ENCODE data around the gene LYPD4.
A peak's percentile ranks its signal among the peaks of the same experiment; 100 is the strongest.

Gene LYPD4

DNA sequence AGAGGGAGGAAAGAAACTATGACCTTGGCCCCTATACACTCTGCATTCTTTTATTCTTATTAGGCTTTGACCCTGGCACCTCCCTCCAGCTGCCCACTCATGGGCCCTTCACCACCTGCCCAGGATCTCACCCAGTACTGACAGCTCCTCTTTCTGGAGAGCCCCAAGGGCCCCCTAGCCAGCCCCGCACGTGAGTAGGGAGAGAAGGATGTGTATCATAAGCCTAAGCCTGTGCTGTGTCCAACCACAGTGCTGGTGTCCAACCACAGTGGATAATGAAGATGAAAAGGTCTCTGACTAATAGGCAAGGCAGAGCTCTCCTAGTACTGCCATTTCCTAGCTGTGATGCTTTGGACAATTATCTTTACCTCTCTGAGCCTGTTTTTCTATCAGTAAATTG is 4.6 kb upstream of the LYPD4 start:
- DNase-seq, result no peak

DNA sequence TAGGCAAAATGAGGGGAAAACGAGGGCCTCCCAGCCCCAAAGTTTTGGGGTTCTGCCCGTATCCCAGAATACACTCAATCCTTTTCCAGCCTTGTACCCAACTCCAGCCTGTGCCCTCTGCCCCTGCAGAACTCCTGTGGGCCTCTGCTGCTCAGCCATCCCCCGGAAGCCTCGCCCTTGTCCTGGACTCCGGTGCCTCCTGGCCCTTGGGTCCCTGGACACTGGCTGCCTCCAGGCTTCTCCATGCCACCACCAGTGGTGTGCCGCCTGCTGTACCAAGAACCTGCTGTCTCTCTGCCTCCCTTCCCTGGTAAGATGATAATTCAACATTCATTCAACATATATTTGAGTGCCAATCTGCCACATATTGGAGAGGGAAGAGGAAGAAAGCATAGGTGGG is 4.2 kb upstream of the LYPD4 start:
- no peak for DNase-seq

DNA sequence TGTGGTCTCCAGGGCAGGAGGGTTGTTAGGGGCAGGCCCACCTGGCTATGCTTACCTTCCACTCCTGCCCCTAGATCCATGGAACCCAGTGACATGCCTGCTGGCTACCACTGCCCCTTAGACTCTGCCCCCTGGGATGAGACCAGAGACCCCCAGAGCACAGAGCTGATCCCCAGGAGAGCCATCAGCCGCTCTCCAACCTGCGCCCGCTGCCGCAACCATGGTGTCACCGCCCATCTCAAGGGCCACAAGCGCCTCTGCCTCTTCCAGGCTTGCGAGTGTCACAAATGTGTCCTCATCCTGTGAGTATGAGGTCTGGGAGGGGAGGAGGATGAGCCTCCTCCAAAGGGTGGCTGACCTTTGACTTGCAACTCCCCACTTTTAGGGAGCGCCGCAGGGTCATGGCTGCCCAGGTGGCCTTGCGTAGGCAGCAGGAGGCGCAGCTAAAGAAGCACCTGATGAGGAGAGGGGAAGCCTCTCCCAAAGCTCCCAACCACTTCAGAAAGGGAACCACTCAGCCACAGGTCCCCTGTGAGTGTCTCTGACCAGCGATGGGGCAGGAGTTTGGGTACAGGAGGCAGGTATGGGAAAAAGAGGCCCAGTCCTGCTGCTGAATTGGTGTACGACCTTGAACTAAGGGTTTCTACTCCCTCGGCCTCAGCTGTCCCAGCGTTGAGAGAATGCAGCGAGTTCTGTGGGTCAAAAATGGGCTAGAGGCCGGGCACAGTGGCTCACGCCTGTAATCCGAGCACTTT is 3.0 kb upstream of the LYPD4 start:
- DNase-seq, result no peak

DNA sequence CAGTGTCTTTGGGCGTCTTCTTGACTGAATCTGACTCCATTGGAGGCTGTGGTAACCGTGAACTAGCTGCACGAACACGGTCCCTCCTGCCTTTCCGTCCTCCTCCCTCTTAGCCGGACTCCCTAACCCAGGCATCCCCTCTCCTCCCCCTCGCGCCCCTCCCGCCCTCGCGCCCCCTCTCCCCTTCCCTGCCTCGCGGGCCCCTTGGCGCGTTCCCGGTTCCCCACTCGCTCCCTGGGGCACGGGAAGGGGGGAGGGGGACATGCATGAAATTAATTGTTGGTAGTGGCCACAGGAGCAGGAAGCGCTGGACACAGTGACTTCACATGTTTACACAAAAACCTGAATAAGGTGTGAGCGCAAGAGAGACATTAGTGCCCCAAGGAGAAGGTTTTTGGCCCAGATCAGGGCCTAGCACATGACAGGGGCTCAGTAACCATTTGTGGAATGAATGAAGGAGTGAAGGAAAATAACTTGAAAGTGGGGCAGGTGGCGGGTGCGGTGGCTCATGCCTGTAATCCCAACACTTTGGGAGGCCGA is 638 bp upstream of the LYPD4 start:
- no peak for DNase-seq

DNA sequence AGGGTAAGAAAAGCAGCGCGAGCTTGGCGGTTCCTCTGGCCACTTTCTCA is 343 bp upstream of the LYPD4 start, which contains the start of gene DMRTC2:
Gene DMRTC2, plus strand, starts transcription at position 42 of the 50 bp plus-strand sequence. CDS start 2,387 bp downstream, outside the sequence.
- DNase-seq, result no peak

DNA sequence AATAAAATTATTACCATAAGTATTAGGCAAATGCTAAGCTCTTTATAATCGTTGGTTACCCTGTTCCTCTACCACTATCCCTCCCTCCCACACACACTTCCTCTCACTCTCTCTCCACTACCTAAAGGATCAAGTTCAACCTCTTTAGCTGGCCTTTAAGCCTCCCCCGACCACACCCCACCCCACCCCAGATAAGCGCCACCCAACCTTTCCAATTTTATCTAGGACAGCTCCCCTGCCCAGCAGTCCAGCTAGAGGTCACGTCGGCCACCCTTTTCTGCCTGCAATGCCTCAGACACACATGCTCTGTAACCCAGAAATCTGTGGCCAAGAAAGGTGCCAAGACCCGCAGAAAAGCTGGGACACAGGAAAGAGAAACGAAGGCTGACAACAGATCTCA is 1.1 kb downstream of the LYPD4 start:
- DNase-seq, result no peak

DNA sequence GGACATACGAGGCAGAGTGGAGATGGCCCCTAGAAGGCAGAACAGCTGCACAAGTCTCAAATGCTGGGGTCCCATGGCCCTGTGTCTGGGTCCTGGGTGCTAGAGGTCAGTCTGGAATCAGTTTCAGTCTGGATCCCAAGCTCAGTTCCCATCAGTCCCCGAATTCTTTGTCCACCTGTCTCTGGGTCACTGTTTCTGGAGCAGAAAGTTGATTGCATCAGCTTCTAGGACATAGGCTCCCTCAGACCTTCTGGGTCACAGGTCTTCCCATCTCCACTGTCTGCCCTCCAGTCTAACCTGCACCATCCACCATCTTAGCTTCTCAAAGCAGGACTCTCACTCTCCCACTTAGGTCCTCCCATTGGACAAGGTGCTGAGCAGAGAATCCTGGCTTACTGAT is 5.3 kb downstream of the LYPD4 start:
- DNase-seq, result no peak

DNA sequence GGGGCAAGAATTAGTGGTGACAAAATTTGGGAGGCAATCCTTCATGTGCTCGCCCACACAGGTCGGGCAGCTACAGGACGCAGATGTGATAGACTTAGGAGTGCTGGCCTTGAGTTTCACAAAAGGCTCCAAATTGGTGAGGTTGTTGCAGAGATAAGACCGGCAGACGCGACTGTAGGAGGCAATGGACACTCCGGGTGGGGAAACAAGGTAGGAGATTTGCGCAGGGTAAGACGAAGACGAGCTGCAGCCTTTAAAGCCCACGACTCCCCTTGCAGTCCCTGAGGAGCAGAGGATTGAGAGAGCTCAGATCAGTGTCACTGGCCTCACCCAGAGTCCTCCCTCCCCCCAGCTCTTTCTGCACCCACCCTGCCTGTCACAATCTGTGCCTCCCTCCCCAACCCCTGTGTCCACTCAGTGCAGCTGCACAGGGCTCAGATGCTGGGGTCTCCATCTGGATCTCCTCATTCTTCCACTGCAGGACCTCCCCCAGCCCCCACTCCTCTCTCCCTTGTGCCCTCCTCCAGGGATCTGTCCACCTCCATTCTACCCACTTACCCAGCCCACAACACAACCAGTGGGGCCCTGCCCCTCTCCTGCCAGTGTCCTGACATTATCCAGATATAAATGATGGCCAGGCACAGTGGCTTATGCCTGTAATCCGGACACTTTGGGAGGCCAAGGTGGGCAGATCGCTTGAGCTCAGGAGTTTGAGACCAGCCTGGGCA is 6.3 kb downstream of the LYPD4 start:
- no peak for DNase-seq

DNA sequence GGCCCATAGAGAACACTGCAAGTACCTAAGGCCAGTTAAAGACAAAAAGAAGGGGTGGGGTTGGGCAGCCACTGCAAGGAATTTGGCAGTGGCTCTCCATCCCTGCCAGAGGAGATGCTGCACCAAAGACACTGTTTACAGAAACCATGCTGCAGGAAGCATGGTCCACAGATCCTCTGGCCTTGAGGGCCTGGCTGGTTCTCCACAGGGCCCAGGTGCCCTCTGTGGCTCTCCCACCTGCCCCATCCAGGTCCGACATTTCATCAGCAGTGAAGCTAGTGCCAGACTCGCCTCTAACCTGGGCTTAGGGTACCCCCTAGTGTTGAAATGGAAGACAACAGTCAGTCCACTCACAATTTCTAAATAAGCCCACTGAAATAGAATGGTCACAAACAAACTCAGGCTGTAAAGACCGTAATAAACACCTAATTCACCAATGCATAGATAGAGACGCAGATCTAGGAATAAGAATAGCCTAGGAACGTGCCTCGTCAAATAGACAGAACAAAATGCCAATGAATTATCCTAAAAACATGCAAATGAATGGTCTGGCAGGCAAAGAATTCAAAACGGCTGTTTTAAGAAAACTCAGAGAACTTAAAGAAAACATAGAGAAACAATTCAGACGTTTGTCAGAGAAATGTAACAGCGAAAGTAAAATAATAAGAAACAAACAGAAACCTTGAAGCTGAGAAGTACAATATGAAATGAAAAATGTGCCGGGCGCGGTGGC is 23.3 kb downstream of the LYPD4 start:
- peak; percentile 79 for DNase-seq

DNA sequence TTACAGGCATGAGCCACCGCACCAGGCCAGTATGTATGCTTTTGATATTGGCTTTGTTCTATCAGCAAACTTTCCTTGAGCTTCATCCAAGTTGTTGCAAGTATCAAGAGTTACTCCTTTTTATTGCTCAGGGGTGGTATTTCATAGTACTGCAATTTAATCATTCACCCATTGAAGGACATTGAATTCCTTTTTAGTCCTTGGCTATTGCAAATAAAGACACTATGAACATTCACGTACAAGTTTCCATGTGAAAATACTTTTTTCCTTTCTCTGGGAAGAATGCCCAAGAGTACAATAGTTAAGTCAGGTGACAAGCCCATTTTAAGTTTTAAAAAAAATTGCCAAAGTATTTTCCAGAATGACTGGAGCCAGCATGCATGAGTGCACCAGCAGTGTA is 27.7 kb downstream of the LYPD4 start:
- no peak for DNase-seq

DNA sequence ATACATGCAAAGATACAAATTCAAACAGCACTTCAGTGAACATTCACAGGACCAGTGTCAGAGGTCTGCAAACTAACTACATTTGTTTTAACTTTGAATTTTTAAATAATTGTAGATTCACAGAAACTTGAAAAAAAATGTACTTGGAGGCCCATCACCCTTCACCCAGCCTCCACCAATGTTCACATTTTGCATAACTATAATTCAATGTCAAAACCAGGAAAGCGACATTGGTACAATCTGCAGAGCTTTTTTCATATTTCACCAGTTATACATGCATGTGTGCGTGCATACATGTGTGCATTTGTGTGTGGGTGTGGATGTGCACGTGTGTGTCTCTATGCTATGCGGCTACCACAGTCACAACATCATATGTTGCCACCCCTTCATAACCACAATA is 29.2 kb downstream of the LYPD4 start:
- no peak for DNase-seq

DNA sequence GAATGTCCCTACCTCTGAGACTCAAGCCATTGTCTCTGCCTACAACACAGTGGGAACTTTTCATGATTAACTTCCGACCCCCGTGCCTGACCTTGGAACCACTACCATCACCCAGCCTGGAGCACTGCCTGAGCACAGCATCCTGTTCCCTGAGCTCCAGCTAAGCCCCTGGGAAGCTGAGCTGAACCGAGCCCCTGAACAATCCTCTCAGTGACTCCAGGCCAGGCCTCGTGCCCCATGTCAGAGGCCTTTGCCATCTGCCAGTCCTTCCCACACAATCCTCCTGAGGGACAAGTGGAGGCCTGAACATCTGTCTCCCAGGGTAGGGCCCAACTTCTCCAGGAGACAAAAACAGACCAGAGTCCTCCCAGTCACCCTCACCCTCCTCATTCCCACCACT is 30.6 kb downstream of the LYPD4 start:
- DNase-seq, result peak; percentile 34

DNA sequence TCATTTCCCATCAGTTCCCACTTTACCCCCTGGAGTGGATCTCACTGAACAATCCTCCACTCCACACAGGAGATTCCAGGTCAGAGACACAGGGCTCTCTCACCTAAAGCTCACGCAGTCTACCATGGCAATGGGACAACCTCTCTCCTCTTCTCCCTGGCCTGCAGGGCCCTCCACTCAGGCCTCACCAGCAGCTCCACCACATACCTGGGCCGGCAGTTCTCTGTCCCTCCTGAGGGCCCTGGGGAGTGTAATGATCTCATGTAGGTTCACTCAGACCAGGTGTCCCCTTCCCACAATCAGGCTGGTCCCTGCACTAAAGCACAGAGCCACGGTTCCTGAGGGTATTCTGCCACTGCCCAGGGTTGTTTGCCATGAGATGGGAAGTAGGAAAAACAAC is 32.5 kb downstream of the LYPD4 start:
- DNase-seq, result no peak

DNA sequence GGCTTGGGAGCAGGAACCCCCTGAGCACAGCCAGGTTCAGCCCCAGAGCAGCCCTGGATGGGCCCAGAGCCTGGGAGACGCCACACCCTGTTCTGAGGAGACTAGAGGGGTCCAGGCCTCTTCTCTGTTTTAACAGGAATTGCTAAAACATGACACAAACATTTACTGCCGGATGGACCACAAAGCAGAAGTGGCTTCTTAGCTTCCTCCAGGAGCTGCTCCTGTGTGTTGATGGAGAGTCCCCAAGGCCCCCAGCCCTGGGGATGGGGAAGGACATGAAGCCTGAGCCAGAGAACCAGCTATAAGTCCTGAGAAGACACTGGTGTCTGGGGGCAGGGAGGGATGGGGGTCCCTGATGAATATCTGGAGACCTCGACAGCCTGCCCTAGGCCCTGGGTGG is 33.4 kb downstream of the LYPD4 start:
- no peak for DNase-seq

DNA sequence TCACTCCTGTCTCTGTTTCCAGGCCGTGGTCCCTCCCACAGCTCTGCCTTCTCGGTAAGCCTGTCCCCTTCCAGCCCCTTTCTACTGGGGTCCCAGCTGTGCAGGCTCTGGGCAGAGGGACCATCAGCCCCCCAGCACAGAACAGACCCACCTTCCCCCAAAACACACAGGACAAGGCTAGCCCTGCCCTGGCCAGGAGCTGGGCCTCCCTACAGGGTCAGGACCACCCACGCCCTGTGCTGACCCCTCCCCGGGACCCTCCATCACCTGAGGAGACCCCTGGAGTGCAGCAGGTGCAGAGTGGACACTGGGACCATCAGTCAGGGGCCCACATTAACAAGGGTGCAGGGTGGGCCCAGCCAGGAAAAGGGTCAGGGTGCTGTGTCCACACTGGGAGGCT is 34.2 kb downstream of the LYPD4 start:
- no peak for DNase-seq

DNA sequence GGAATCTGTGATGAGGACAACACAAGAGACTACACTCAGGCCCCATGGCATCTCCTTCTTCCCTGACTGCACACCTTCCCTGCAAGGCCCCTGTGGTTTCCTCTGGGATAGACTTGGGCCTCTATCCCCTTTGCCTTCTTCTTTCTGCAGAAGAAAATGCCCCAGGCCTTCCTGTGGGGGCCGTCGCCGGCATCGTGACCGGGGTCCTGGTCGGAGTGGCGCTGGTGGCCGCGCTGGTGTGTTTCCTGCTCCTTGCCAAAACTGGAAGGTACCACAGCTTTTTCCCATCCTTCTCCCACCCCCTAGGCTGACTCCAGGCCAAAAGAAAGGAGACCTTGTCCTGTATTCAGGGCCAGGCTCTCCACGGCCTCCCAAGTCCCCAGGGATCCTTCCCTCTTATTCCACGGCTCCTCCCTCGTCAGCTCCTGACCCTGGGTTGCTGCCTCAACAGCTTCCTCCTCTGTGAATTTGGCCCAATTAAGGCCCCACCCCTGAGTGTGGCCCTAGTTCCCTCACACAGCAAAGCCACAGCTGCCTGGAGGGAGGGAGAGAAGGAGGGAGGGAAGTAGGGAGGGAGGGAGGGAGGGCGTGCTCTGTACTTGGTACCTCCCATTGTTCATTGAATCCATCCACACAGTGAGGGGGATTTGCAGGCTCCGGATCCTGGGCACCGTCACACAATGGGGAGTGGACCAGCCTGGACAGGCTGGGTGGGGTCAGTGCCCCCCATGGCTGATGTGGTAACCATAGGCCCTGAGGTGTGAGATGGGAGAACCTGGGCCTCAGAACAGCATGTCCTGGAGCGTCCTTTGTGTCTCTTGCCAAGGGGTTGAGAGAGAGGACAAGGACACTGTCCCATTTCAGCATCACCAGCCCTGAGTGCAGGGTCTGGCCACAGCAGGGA is 35.6 kb downstream of the LYPD4 start:
- no peak for DNase-seq

DNA sequence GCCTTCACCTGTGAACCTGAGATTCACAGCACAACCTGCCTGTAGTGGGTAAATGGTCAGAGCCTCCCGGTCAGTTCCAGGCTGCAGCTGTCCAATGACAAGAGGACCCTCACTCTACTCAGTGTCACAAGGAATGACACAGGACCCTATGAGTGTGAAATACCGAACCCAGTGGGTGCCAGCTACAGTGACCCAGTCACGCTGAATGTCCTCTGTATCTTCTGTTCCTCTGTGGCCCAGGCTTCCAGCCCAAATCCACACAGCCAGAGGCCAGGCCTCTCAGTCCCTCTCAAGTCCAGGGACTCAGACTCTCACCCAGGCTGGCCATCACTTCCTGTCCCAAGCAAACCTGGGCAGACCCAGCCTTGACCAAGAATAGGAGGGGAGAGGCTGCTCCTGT is 37.3 kb downstream of the LYPD4 start:
- DNase-seq, result no peak

DNA sequence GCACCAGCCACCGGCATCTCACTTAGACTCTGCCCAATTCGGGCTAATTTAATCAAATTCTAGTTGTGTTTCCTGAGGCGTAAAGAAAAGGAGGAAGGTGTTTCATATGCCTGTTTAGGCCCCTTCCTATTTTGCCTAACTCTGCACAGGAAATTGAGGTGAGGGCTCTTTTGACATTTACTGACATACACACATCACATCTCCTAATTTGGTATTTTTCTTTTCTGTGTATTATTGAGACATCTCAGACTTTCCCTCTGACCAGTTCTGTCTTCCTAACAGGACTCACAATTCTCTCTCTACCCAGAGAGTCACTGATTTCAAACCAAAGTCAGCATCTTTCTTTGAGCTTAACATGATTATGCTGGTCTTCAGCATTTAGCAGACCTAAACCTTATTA is 40.1 kb downstream of the LYPD4 start:
- no peak for DNase-seq

DNA sequence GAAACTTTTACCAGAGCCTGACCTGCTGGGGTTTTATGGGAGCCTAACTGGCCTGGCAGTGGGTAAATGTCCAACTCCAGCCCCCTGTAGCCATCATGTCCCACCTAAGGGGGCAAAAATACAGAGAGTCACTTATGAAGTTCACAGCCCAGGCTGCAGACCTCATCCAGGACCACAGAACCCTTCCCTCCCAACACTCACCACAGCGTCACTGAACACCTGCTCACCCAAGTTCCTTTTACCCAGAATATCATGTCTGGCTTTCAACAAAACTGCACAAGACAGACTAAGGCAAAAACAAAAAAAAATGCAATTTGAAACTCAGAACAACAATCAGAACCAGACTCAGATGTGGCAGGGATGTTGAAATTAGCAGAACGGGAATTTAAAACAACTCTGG is 41.7 kb downstream of the LYPD4 start:
- no peak for DNase-seq

DNA sequence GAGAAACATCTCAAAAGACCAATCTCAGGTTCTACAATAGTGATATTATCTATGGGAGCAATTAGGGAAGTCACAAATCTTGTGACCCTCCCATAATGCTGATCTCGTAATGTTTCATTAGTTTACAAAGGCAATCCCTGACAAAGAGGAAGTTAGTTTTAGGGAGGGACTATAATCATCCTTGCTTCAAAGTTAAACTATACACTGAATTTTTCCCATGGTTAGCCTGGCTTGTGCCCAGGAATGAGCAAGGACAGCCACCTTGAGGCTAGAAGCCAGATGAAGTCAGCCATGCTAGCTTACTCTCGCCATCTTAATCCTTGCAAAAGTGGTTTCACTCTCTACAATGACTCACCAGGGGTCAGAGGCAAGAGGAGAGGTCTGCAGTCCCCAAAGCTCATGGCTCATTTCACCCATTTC is 42.7 kb downstream of the LYPD4 start:
- DNase-seq, result no peak

DNA sequence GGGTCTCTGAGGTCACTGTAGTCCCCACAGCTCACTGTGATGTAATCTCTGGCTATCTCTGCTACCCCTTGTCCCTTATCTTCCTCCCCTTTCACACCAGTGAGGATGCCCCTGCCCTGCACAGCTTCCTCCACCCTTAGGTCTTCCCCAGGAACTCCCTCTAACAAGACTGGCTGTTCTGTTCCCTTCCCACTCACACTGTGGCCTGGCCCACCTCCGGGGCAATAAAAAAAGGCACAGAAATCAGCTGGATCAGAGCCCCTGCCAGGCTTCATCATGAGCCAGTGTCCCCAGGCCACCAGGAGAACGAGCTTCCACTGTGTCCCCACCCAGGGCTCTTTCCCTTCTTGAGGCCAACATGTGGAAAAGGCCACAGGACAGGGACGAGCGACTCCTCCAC is 43.5 kb downstream of the LYPD4 start:
- no peak for DNase-seq

DNA sequence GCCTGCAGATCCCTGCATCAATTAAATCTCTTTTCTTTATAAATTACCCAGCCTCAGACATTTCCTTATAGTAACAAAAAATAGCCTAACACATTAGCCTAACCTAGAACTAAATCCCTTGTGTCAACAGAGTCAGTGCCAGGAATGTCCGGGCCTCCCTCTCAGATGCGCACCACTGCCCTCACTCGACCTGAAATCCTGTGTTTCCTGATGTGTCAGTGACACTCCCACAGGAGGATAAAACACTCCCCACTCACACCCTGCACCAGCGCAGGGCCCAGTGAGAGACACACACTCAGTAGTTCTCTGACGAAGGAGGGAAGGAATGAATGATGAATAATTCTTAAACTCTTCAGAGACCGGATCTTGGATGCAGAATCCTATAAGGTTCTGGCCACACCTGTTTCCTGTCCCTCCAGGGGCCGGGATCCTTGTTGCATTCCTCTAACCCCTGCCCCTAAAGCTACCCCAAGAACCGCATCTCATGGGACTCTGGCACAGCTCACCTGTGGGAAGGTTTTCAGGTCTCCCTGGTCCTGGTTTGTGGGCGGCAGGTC is 45.0 kb downstream of the LYPD4 start:
- DNase-seq, result peak; percentile 28

DNA sequence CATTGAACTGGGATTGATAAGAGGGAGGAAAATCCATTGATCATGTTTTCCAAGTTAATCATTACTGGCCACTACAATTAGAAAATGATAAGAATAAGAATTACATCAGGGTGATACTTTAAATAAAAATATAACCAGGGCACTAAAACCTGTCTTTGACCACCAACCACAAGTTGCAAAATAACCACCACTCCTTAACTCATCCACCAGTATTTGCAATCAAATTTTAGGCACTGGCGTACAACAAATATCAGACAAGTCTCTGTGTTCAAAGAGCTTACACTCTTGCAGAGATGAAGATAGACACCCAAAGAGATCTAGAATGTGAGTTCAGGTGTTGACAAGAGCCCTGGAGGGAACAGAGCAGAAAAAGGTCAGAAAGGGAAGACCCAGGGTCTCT is 47.6 kb downstream of the LYPD4 start:
- no peak for DNase-seq

Measured in NCI-H82 (cell line).